GM21526 (cell line): ENCODE measurements around the gene PPP4R1.
"Not testable (repeated sequence)": the region's sequence is repeated elsewhere in the genome, so short reads cannot be mapped to it uniquely, and the experiment has no call there.

Experiments used
- ATAC-seq: cut with Tn5 transposase; IDR thresholded peaks from one replicate; pipeline ENCODE4 v1.9.1; 2021; ENCODE audit warnings: moderate library complexity; ENCODE audit not compliant: unreplicated experiment, low FRiP score

The PPP4R1 gene

DNA sequence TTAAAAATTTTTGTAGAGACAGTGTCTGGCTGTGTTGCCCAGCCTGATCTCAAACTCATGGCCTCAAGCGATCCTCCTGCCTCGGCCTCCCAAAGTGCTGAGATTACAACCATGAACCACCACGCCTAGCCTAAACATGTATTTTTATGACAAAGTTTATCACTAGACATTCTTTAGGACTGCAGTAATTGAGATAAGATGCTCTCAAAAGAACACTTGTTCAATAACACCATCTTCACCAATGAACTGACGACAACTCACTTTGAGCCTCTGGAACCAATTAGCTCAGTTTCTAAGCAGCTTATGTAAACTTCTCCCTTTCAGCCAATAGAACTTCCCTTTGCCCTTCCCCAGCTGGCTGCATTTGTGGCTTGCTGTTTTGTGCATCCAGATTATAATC, 15.3 kb upstream of the PPP4R1 start:
- no peak for ATAC-seq

DNA sequence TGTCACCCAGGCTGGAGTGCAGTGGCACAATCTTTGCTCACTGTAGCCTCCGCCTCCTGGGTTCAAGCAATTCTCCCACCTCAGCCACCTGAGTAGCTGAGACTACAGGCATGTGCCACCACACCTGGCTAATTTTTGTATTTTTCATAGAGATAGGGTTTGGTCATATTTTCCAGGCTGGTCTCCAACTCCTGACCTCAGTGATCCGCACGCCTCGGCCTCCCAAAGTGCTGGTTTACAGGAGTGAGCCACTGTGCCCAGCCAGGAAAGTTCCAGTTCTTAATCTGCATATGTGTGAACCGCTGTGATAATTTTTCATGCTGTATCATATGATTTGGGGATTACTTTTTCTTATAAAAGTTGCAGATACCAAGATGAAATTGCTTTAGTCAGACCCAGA, 14.6 kb upstream of the PPP4R1 start:
- ATAC-seq = no peak

GRCh38 chr18:9627642-9628041, 13.3 kb upstream of the PPP4R1 start:
- ATAC-seq = no peak

- no peak for ATAC-seq
Measured at GRCh38 chr18:9619990-9620389, 5.6 kb upstream of the PPP4R1 start.

DNA sequence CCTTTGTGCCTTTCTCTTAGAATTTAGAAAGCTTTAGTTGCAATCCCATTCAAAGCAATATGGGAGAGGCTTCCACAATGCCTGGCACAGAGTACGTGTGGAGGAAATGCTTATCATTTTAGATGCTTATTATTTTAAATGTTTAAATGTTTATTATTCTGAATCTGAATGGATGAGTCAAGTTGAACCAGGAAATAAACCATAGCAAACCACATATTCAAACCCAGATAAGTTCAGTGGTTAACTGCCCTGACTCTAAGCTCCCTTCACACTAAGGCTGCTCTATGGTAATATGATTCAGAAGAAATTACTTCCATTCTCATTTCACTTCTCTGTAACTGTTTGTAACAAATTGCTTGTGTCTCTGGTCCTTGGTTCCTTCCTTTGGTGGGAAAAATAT, 5.2 kb upstream of the PPP4R1 start:
- ATAC-seq = no peak

- no peak for ATAC-seq
Measured at GRCh38 chr18:9619056-9619455, 4.7 kb upstream of the PPP4R1 start.

GRCh38 chr18:9617006-9617542, 2.7 kb upstream of the PPP4R1 start:
- ATAC-seq = no peak

- ATAC-seq = no peak
Measured at GRCh38 chr18:9616049-9616448, 1.7 kb upstream of the PPP4R1 start.

GRCh38 chr18:9615280-9615797, 980 bp upstream of the PPP4R1 start:
- no peak for ATAC-seq

- ATAC-seq = peak; percentile 30
Measured at GRCh38 chr18:9613550-9614400, 584 bp downstream of the PPP4R1 start.

DNA sequence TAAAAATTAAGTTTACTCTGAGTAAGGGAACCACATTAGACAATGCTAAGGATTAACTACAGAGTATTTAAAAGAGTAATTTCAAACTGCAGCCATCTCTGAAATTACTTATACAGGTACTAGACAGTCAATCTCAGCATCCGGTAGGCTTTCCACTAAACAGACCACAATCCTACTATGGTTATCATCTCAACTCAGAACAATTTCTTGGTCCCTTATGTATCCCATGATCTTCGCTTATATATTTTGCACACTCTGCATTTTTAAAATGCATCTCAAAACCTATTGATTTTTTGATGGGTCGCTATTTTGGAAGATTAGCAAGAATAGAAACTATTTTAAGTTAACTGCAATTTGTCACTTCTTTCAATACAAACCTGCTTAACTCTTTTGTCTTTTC, 1.4 kb downstream of the PPP4R1 start:
- ATAC-seq = no peak

DNA sequence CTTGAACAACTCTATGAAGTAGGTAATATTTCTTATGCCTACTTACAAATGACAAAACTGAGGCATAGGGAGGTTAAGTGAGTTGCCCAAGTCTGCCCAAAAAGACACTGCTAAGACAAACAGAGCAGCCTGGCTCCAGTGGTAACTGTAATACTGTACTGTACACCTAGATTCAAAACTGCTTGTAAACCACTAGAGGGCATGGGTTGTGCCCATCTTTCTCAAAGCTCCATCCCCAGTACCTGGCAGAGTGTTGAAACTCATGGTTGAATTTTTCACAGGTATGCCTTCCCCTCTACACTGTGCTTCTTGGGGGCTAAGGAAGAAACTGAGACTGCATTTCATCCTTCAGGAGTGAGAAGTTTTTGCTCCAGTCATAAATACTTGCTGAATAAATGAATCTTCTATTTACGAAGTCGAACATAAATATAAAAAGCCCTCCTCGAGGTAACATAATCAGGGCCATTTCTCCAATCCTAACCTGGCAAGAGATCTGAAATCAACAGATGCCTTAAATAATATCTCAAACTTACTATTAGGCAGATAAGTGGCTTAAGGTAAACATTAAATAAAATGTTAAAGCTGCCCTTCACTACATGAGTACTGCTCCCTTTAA, 2.0 kb downstream of the PPP4R1 start:
- ATAC-seq = no peak

DNA sequence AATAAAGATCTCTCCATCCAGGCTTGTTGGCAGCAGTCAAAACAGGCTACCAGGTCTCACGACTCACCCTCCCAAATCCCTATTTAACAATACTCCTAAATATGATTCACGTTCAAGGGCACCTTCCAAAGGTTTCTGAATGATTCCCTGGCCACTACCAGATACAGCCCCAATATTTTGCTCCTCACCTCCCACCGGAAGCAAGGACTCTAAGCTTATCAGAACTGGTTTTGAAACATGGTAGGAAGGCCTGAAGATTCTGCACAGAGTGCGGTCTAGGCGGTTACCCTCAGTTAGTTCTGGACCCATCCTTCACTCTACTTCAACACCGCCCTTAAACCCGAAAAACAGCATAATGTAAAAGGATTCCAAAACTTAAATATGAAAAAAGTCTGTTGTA, 5.2 kb downstream of the PPP4R1 start:
- no peak for ATAC-seq

DNA sequence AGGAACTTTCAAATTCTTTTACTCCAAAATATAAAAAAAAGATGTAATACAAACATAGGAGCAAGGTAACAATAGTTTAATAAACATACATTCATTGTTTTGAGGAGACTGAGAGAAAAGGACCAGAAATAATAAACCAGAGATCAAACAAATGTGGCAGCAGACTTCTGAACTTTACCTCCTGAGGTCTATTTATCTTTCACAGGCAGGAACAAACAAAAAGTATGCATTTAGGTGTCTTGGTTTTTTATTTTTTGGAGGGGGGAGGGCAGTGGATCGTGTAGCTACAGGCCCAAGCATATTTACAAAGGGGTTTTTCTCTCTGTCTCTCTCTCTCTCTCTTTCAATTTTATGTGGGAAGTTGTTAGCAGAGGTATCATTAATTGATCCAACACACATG, 5.6 kb downstream of the PPP4R1 start:
- ATAC-seq = no peak

DNA sequence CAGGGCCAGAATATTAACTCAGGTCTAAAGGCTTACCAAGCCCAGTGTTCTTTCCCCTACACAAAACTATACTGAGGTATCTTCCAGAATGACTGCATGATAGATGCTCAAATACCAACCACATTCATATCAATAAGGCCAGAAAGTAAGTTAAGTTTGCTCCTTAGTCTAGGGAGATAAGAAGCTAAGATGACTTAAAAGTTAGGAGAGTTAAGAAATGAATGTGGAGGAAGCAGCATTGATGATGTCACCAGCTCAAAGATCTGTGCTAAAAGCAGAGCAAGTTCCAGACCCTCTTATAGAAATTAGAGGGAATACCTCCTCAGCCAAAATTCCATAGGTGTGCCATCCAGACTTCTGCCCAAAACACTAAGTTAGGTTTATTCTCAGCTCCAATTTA, 6.1 kb downstream of the PPP4R1 start:
- ATAC-seq = no peak

DNA sequence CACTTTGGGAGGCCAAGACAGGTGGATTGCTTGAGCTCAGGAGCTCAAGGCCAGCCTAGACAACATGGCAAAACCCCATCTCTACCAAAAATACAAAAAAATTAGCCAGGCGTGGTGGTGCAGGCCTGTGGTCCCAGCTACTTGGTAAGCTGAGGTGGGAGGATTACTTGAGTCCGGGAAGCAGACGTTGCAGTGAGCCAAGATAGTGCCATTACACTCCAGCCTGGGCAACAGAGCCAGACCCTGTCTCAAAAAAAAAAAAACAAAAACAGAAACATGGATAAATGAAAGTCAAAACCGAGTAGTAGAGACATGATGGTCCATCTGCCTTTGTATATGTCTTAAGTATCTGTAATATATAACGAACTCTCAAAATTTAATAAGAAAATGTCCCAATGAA, 7.2 kb downstream of the PPP4R1 start:
- not testable (repeated sequence) for ATAC-seq

DNA sequence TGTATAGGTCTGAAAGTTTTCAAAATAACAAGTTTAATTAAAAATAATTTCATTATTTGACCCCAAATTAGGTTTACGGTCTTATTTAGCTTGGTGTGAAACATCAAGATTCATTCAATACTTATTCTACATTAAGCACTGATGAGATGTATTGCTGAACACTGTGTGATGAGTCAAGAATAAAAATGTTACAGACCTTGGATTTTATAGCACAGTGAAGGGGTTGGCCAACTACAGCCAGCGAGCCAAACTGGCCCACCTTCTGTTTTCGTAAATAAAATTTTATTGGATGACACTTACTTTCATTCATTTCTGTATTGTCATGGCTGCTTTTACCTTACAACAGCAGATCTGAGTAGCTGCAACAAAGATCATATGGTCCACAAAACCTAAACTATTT, 8.3 kb downstream of the PPP4R1 start:
- no peak for ATAC-seq

- no peak for ATAC-seq
Measured at GRCh38 chr18:9604348-9604747, 10.0 kb downstream of the PPP4R1 start.

DNA sequence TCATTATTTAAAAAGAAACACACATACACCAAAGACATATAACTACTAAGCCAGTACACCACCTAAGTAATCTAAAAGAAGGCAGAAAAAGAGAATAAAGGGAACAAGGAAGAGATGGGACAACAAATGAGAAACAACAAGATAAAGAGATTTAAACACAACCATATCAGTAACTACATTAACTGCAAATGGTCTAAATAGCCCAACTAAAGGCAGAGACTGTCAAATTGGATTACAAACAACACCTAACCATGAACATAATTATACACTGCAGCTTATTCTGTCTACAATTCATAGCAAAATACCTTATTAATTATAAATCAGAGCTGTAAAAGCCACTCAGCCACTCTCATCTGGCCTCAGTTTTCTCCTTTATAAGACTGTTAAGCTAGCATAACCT, 15.0 kb downstream of the PPP4R1 start:
- no peak for ATAC-seq

- no peak for ATAC-seq
Measured at GRCh38 chr18:9597609-9598008, 16.8 kb downstream of the PPP4R1 start.

DNA sequence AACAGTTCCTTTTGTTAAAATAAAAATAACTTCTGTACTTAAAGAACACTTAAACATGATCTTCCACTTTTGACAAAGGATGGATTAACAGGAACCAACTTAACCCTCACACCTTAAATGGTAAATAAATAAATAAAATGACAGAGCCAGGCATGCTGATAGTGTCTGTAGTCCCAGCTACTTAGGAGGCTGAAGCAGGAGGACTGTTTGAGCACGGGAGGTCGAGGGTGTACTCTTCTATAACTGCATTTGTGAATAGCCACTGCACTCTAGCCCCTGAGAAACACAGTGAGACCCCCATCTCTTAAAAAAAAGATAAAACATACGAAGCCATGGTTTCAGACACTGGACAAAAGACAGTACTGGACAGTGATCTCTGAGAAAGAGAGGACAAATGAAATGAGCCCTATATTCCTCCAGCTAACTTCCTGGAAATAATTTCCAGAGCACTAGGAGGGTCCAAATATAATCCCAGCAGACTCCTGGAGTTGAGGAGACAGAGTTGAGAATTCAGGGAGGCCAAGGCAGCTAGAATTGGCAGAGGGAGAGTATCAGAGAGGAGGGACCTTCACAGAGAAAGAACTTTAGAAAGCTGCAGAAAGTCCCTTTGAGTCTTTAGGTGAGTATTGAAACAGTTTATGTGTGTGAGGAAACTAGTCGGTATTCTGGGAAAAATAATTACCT, 17.4 kb downstream of the PPP4R1 start:
- ATAC-seq = no peak
